ENCODE measurements around the gene E4F1. TPM values are rescaled to one million over a fixed set of nuclear protein-coding genes. Genes with fewer than 3 reads are reported as not detected.
A peak's percentile ranks its signal among the peaks of the same experiment; 100 is the strongest.

Gene E4F1
- total and polyA plus RNA-seq, 2 of the 8 experiments (the other 6 are each of a cell fraction or from before 2014, with no cell fraction given): 22.2 to 27.0 TPM

DNA sequence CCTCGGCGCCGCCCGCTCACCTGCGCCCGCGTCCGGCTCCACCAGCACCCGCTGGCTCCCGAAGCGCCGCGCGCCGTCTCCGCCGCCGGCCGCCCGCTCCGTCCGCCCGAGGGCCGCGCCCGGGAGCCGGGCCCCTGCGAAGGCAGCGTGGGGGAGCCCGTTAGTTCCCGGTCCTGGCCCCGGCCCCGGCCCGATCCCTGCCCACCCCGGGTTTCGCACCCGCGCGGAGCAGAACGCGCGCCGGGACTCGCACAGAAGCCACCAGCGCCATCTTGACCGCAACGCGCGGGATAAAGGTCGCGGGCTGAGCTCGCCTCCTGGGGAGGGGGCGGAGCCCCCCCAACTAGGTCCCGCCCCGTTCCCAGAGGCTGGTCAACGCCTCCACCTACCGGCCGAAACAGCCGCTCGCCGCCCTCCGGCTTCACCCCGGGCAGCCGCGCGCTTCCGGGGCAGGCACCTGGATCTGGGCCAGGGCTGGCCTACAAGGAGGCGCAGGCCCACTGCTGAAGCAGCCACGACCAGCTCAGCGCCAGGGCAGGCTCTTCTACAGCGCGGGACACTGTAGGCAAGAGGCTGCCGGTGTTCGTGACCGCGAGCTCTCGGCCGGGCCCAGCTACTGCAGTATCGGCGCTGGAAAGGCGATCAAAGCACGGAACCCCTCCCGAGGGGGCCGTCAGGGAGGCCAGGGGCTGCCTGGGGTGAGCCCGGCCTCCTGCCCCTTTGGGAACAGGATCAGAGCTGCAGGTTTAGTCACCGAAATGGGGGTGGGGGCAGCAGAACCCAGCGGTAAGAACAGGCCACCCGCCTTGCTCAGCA, 28.1 kb downstream of the E4F1 start, which contains the start of gene ECI1 (continued):
- TF ChIP-seq GABPA (IDR thresholded peaks at IDR 0.05; ENCODE audit: borderline replicate concordance, insufficient read depth, low read length): peak; percentile 65; the same call in 1 of the 2 replicates
- 0 out of 2 replicates have a peak, but pooled peaks have one; percentile 17 for TF ChIP-seq POU5F1 (IDR thresholded peaks at IDR 0.05; ENCODE audit: low read depth, low read length)
- TF ChIP-seq, protein P1, sequence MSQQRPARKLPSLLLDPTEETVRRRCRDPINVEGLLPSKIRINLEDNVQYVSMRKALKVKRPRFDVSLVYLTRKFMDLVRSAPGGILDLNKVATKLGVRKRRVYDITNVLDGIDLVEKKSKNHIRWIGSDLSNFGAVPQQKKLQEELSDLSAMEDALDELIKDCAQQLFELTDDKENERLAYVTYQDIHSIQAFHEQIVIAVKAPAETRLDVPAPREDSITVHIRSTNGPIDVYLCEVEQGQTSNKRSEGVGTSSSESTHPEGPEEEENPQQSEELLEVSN (IDR thresholded peaks at IDR 0.05): peak; percentile 25; the same call in 1 of the 2 replicates
- TF ChIP-seq SP4 (IDR thresholded peaks at IDR 0.05; ENCODE audit: low read length): peak; percentile 69; the same call in 1 of the 2 replicates
- 0 out of 2 replicates have a peak, but pooled peaks have one; percentile 3 for TF ChIP-seq SRF (IDR thresholded peaks at IDR 0.05; ENCODE audit: low read depth, low read length)
- TF ChIP-seq PHF8 (conservative IDR thresholded peaks at IDR 0.05; ENCODE audit: low read depth, low read length): peak; percentile 87
- TF ChIP-seq RAD21 (IDR thresholded peaks at IDR 0.05 in 1 of 2, conservative IDR thresholded peaks at IDR 0.05 in 1 of 2; ENCODE audit: low read depth in 2 of 2, low read length in 2 of 2): peak; percentile 62 to 71; a peak in 3 of 4 replicates
- TF ChIP-seq CREB1 (IDR thresholded peaks at IDR 0.05): peak; percentile 30; the same call in 1 of the 2 replicates
- peak; percentile 95 for TF ChIP-seq YY1 (IDR thresholded peaks at IDR 0.05; ENCODE audit: low read depth, low read length)
- TF ChIP-seq KDM1A (IDR thresholded peaks at IDR 0.05; ENCODE audit: borderline replicate concordance, low read length): no peak
- TF ChIP-seq EGR1 (IDR thresholded peaks at IDR 0.05; ENCODE audit: borderline replicate concordance, low read depth, low read length): peak; percentile 58; the same call in 1 of the 2 replicates
- peak; percentile 89 to 90 for TF ChIP-seq POLR2A (IDR thresholded peaks at IDR 0.05; ENCODE audit: control extremely low read depth in 1 of 2, low read depth in 2 of 2, low read length in 2 of 2)
- TF ChIP-seq TAF7 (optimal IDR thresholded peaks at IDR 0.05; ENCODE audit: borderline replicate concordance, low read depth, low read length): peak; percentile 88
- TF ChIP-seq SIN3A (conservative IDR thresholded peaks at IDR 0.05 in 1 of 2, IDR thresholded peaks at IDR 0.05 in 1 of 2; ENCODE audit: low read depth in 1 of 2, low read length in 2 of 2): peak in 1 of 2 experiments; percentile 58; a peak in 1 of 4 replicates
- peak; percentile 43; the same call in 1 of the 2 replicates for TF ChIP-seq CHD2 (IDR thresholded peaks at IDR 0.05; ENCODE audit: low read length)
